Vagina (tissue), 2 donors: Measurements from ENCODE around the gene NOTO.

Experiments used
- CTCF ChIP-seq, 3 experiments: fragments of 450-650 bp in 2 of 3; fragments of 200-600 bp in 1 of 3; sonication (generic) in 1 of 3; IDR thresholded peaks; one replicate each; pipeline ENCODE4 v1.5.1; 2017 to 2019; ENCODE audit warnings: antibody characterized with exemption in 3 of 3, mild to moderate bottlenecking in 2 of 3, moderate library complexity in 2 of 3
- POLR2A ChIP-seq, 2 donors: fragments of 450-650 bp; IDR thresholded peaks; one replicate each; pipeline ENCODE4 v1.6.1; 2017; ENCODE audit warnings: antibody characterized with exemption in 2 of 2, mild to moderate bottlenecking in 2 of 2, moderate library complexity in 2 of 2

- TF ChIP-seq CTCF (IDR thresholded peaks at IDR 0.05) (no peak), POLR2A (IDR thresholded peaks at IDR 0.05) (no peak)
Observed at GRCh38 chr2:73252238-73253027, 50.1 kb downstream of the NOTO start.
